Psoas muscle (tissue), 8 donors: ENCODE data around the gene VEZT. TPM values are rescaled to one million over a fixed set of nuclear protein-coding genes. Genes with fewer than 3 reads are reported as not detected.
"Not testable (repeated sequence)": the region's sequence is repeated elsewhere in the genome, so short reads cannot be mapped to it uniquely, and the experiment has no call there.

Experiments used
- ATAC-seq, 4 donors: fragments of 200-7000 bp; cut with Tn5 transposase; one replicate each; pipeline ENCODE4 v1.9.1; 2020; ENCODE audit warnings: moderate library complexity in 3 of 4, mild to moderate bottlenecking in 2 of 4
- DNase-seq, 2 donors: peaks; one replicate each; pipeline ENCODE4 v3.0.0-alpha.2; 2020
- H3K27ac ChIP-seq: fragments of 200-600 bp; one replicate; pipeline ENCODE4 v1.8.0; 2022
- H3K27me3 ChIP-seq, 3 donors: fragments of 200-600 bp in 1 of 3; one replicate each; pipeline versions ENCODE4 v1.6.1 to v1.8.0; 2013 to 2022; ENCODE audit warnings: low read length in 2 of 3, mild to moderate bottlenecking in 2 of 3, moderate library complexity in 1 of 3; ENCODE audit not compliant: insufficient read depth in 3 of 3
- H3K36me3 ChIP-seq, 2 donors: fragments of 200-600 bp in 1 of 2; one replicate each; pipeline versions ENCODE4 v1.6.1 to v1.8.0; 2013 to 2022; ENCODE audit warnings: low read depth in 1 of 2, mild to moderate bottlenecking in 1 of 2, moderate library complexity in 1 of 2; ENCODE audit not compliant: insufficient read depth in 1 of 2
- H3K4me1 ChIP-seq: fragments of 200-600 bp; one replicate; pipeline ENCODE4 v1.8.0; 2022
- H3K4me3 ChIP-seq: fragments of 200-600 bp; one replicate; pipeline ENCODE4 v1.8.0; 2022; ENCODE audit warnings: mild to moderate bottlenecking
- H3K9me3 ChIP-seq: fragments of 200-600 bp; one replicate; pipeline ENCODE4 v1.8.0; 2022
- WGBS, 3 donors: extraction: QIAGEN DNeasy Blood & Tissue Kit; methylation state at CpG; one replicate each; pipeline versions ENCODE4 v1.1.6 to v1.1.7; 2013; 5-methylcytosine and 5-hydroxymethylcytosine counted together
- intact Hi-C, 2 donors: fragments of 100-400 bp; cut with DNase I; formaldehyde crosslinking; loops; one replicate each; pipeline versions ENCODE4 v1.11.0 to v1.14.2; 2022
- polyA plus RNA-seq, 3 donors: library from polyadenylated mRNA; stranded (reverse); fragments of 200-250 nt; gene quantifications; one replicate each; pipeline ENCODE4 v1.2.3, GENCODE V29; 2013
- total RNA-seq, 4 donors: library from RNA; stranded (reverse); fragmentation: NEBNext Ultra II Directional in 2 of 4; extraction: Animal tissue kit (Norgen Biotek cat#: 25700) in 2 of 4; gene quantifications; one replicate each; pipeline versions ENCODE4 v1.2.1 to v1.2.4, GENCODE V29; 2021 to 2023
- TF ChIP-seq, protein P1 (sequence below): fragments of 200-600 bp; IDR thresholded peaks from one replicate; pipeline ENCODE4 v1.8.0; 2022; ENCODE audit warnings: antibody characterized with exemption
- donor health status: healthy with polysubstance abuse.
- donor health status: DM: no; HTN: no; CAD: no; lungs with moderate emphysema.
- donor health status: Bipolar disorder and iron deficiency.
- donor health status: healthy.
- donor health status: DM: yes; HTN: yes; CAD: no.
- donor health status: DM: no; HTN: no; CAD: no.
- donor health status: DM: no; HTN: no; CAD: no.
- donor health status: DM: yes; HTN: yes; CAD: no.

VEZT gene
- total and polyA plus RNA-seq, 7 donors: 31.6 to 121 (median 83.2) TPM

DNA sequence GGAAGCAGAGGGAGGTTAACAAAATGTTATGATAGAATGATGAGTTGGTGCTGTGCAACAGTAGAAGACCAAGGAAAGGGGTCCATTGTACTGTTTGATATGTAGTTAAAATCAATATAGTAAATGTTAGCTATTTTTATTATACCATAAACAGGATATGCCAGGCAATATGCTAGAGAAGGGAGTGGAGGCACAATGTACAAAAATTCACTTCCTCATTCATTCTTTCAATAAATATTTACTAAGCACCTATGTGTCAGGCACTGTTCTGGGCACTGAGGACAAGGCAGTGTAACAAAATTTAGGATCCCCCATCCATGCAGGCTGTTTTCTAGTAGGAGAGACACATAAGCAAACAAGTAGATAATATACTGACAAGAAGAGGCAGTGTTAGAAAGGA is 25.3 kb upstream of the VEZT start:
- Histone ChIP-seq H3K27ac (no peak overlapping the region), H3K4me1 (peaks cover under 1% of the 10 kb centered on the region), H3K36me3 (no peaks in the 10 kb centered on the region), H3K27me3 (no peaks in the 10 kb centered on the region), H3K9me3 (no peaks in the 10 kb centered on the region), H3K4me3 (no peak overlapping the region)
- DNase-seq (no peak), ATAC-seq (no peak)
- intact Hi-C loops: no loop called here
- TF ChIP-seq, protein P1, sequence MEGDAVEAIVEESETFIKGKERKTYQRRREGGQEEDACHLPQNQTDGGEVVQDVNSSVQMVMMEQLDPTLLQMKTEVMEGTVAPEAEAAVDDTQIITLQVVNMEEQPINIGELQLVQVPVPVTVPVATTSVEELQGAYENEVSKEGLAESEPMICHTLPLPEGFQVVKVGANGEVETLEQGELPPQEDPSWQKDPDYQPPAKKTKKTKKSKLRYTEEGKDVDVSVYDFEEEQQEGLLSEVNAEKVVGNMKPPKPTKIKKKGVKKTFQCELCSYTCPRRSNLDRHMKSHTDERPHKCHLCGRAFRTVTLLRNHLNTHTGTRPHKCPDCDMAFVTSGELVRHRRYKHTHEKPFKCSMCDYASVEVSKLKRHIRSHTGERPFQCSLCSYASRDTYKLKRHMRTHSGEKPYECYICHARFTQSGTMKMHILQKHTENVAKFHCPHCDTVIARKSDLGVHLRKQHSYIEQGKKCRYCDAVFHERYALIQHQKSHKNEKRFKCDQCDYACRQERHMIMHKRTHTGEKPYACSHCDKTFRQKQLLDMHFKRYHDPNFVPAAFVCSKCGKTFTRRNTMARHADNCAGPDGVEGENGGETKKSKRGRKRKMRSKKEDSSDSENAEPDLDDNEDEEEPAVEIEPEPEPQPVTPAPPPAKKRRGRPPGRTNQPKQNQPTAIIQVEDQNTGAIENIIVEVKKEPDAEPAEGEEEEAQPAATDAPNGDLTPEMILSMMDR: no peak

DNA sequence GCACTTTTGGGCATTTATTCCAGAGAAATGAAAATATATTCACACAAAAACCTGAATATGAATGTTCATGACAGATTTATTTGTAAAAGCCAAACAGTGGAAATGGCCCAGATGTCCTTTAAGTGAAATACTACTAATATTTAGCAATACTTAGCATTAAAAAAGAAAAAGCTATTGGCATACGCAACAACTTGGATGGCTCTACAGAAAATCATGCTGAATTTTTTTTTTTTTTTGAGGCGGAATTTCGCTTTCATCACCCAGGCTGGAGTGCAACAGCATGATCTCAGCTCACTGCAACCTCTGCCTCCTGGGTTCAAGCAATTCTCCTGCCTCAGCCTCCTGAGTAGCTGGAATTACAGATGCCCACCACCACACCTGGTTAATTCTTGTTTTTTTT is 24.5 kb upstream of the VEZT start:
- Histone ChIP-seq H3K4me3 (no peak overlapping the region), H3K27me3 (no peaks in the 10 kb centered on the region), H3K27ac (no peak overlapping the region), H3K4me1 (peaks cover 8% of the 10 kb centered on the region), H3K36me3 (no peaks in the 10 kb centered on the region), H3K9me3 (no peaks in the 10 kb centered on the region)
- WGBS, 3 donors: 97 to 98% (median 98%) methylated on average over 3 of the region's 3 CpGs
- DNase-seq: no peak
- TF ChIP-seq, protein P1: no peak
- intact Hi-C loops: no loop called here
- ATAC-seq: no peak

DNA sequence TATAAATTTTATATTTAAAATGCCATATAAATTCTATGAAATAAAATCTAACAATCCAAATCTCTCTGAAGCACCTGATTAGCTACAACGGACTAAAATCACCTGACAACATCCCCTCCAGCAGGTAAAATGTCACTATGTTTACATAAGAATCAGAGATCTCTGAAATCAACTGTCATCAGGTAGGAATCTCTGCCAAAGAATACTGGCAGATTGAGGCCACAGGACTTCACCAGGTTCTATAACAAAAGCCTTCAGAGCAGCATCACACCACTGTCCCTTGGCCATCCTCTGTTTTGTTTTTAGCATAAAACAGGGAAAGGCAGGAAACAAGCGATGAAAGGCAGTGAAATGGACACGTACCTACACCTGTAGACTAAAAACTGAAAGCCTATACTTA is 22.5 kb upstream of the VEZT start:
- intact Hi-C loops: no loop called here
- no peaks in the 10 kb centered on the region for H3K27me3 ChIP-seq
- no peaks in the 10 kb centered on the region for H3K36me3 ChIP-seq
- H3K4me3 ChIP-seq: no peak overlapping the region
- H3K4me1 ChIP-seq: peaks cover 8% of the 10 kb centered on the region
- no peak for ATAC-seq
- TF ChIP-seq, protein P1: no peak
- no peaks in the 10 kb centered on the region for H3K9me3 ChIP-seq
- no peak for DNase-seq
- H3K27ac ChIP-seq: no peak overlapping the region
- WGBS, 3 donors: 91 to 95% (median 93%) methylated on average over 3 of the region's 3 CpGs

DNA sequence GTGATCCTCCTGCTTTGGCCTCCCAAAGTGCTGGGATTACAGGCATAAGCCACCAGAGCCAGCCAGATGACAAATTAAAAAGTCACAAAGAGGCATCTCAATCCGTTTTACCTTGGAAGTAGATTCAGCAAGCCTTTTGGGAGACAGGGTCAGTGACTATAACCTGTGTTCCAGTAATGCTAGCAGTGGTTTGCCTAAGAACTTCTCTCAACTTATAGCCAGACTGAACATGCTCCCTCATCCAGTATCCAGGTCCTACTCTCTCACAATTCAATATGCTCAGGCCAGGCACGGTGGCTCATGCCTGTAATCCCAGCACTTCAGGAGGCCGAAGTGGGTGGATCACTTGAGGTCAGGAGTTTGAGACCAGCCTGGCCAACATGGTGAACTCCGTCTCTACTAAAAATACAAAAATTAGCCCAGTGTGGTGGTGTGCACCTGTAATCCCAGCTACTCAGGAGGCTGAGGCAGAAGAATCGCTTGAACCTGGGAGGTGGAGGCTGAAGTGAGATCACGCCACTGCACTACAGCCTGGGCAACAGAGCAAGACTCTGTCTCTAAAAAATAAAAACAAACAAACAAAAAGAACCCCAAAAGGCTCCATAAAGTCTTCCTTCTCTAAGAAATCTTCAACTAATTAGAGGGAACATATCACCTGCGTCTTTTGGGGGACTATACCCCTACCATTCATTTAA is 20.6 kb upstream of the VEZT start:
- ATAC-seq, H3K9me3 ChIP-seq, H3K36me3 ChIP-seq, H3K27me3 ChIP-seq, H3K4me3 ChIP-seq, DNase-seq, intact Hi-C loops, H3K27ac ChIP-seq, H3K4me1 ChIP-seq: not testable (repeated sequence)
- WGBS, 3 donors: 92 to 94% (median 92%) methylated on average over 7 of the region's 7 CpGs

DNA sequence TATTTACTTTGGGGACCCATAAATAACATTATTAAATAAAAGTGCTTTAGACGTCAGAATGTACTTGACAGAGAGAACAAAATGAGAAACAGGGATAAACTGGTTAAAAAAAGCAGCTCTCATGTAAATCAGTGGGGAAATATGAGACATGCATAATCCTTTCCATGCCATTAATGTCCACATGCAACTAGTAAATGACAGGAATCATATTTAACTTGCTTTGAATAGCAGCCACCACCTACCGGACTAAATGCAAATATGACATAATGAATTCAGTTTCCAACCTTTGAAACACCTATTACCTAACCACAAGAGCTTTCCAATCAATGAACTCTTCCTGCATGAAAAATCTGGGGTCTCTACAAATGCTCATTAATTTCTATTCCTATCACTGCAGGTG is 20.0 kb upstream of the VEZT start:
- TF ChIP-seq, protein P1: no peak
- Histone ChIP-seq H3K36me3 (no peaks in the 10 kb centered on the region), H3K9me3 (no peaks in the 10 kb centered on the region), H3K4me3 (no peak overlapping the region), H3K27ac (no peak overlapping the region), H3K27me3 (no peaks in the 10 kb centered on the region), H3K4me1 (peaks cover 8% of the 10 kb centered on the region)
- WGBS, 3 donors: 27 to 30% (median 29%) methylated on average over 2 of the region's 2 CpGs
- no peak for ATAC-seq
- DNase-seq: no peak
- intact Hi-C loops: no loop called here
